HG03097 (cell line): Measurements from ENCODE around the gene RNF220.
"Not testable (repeated sequence)": the region's sequence is repeated elsewhere in the genome, so short reads cannot be mapped to it uniquely, and the experiment has no call there.

ENCODE experiments used
- ATAC-seq: cut with Tn5 transposase; IDR thresholded peaks from one replicate; pipeline ENCODE4 v1.9.1; 2021; ENCODE audit not compliant: unreplicated experiment, low FRiP score

Gene RNF220

GRCh38 chr1:44646261-44647110 lies 241.4 kb downstream of the RNF220 start:
- no peak for ATAC-seq

- no peak for ATAC-seq
Observed at GRCh38 chr1:44647896-44648295, 242.8 kb downstream of the RNF220 start.

GRCh38 chr1:44648529-44649250 lies 243.6 kb downstream of the RNF220 start:
- no peak for ATAC-seq

- no peak for ATAC-seq
Observed at GRCh38 chr1:44649788-44650158, 244.7 kb downstream of the RNF220 start.

- no peak for ATAC-seq
Observed at GRCh38 chr1:44650159-44650831, 245.2 kb downstream of the RNF220 start.

- ATAC-seq, result no peak
Observed at GRCh38 chr1:44651069-44651468, 246.0 kb downstream of the RNF220 start.

- ATAC-seq, result peak; percentile 80
Observed at GRCh38 chr1:44652445-44653106, 247.5 kb downstream of the RNF220 start.

GRCh38 chr1:44653107-44653964 lies 248.3 kb downstream of the RNF220 start:
- no peak for ATAC-seq

- no peak for ATAC-seq
Observed at GRCh38 chr1:44654621-44655187, 249.6 kb downstream of the RNF220 start.

- ATAC-seq, result no peak
Observed at GRCh38 chr1:44655609-44656008, 250.6 kb downstream of the RNF220 start.

- no peak for ATAC-seq
Observed at GRCh38 chr1:44659566-44659965, 254.5 kb downstream of the RNF220 start.

- no peak for ATAC-seq
Observed at GRCh38 chr1:44660176-44660575, 255.1 kb downstream of the RNF220 start.

- ATAC-seq, result no peak
Observed at GRCh38 chr1:44661781-44662682, 257.0 kb downstream of the RNF220 start.

GRCh38 chr1:44662683-44663030 lies 257.6 kb downstream of the RNF220 start:
- ATAC-seq, result no peak

GRCh38 chr1:44663417-44663816 lies 258.4 kb downstream of the RNF220 start:
- no peak for ATAC-seq

- no peak for ATAC-seq
Observed at GRCh38 chr1:44664730-44665370, 259.8 kb downstream of the RNF220 start.

- ATAC-seq, result not testable (repeated sequence)
Observed at GRCh38 chr1:44666719-44667118, 261.7 kb downstream of the RNF220 start.
